HepG2 (cell line): Measurements from ENCODE around the gene INPP1.
A peak's percentile ranks its signal among the peaks of the same experiment; 100 is the strongest.

ENCODE experiments used
- EP300 ChIP-seq, 3 experiments: sonication (generic) in 1 of 3; formaldehyde crosslinking in 1 of 3; IDR thresholded peaks; 2 replicates each; pipeline versions ENCODE4 v1.5.1 to v1.6.1; 2011 to 2020; ENCODE audit warnings: low read depth in 2 of 3, low read length in 2 of 3, borderline replicate concordance in 1 of 3, improper control_type of control experiment in 1 of 3, mild to moderate bottlenecking in 1 of 3, missing genetic modification reagents in 1 of 3, moderate library complexity in 1 of 3
- POLR2AphosphoS5 ChIP-seq: IDR thresholded peaks from 2 replicates; pipeline ENCODE4 v1.6.1; 2012; ENCODE audit warnings: low read depth, low read length
- TAF15 ChIP-seq: fragments of 200-400 bp; formaldehyde crosslinking; IDR thresholded peaks from one replicate; pipeline ENCODE4 v1.6.1; 2018; ENCODE audit warnings: mild to moderate bottlenecking, low read depth, low read length; ENCODE audit not compliant: poor library complexity, severe bottlenecking
- TF ChIP-seq, protein P1 (sequence below): fragments of 450-650 bp; IDR thresholded peaks from 2 replicates; pipeline ENCODE4 v1.6.1; 2017; ENCODE audit warnings: mild to moderate bottlenecking
- TF ChIP-seq, protein P2 (sequence below): IDR thresholded peaks from 2 replicates; pipeline ENCODE4 v1.6.1; 2012; ENCODE audit warnings: inconsistent platforms

DNA sequence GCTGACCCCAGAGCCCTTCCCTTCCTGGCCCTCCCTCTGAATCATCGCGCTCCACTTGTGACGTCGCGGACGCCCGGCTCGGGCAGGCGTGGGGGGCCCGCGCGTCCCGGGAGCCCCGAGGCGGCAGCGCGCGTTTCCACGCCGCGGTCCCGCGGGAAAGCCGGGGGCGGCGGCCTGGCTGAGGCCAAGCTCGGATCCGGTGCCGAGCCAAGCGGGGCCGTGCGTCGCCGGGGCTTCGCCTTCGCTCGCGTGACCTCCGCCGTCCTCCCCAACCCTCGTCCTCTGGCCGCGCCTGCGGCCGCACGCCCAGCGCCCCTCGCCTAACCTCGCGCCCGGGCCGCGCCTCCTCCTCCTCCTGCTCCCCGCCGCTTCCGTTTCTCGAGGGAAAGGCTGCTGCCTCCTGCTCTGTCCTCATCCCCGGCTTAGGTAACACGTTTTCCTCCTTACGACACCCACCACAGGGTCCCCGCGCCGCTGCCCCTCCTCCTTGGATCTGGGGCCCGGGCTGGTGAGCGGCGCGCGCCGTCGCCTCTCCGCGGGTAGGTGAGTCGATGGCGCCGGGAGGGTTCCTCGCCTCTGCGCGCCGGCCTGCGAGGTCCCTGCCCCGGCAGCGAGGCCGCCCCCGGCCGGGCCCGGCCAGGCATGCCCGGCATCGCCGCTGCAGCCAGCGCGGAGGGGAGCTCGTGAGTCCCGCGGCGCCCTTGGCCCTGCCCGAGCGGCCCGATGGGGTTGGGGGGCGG is at the start of gene INPP1:
- TF ChIP-seq, protein P1, sequence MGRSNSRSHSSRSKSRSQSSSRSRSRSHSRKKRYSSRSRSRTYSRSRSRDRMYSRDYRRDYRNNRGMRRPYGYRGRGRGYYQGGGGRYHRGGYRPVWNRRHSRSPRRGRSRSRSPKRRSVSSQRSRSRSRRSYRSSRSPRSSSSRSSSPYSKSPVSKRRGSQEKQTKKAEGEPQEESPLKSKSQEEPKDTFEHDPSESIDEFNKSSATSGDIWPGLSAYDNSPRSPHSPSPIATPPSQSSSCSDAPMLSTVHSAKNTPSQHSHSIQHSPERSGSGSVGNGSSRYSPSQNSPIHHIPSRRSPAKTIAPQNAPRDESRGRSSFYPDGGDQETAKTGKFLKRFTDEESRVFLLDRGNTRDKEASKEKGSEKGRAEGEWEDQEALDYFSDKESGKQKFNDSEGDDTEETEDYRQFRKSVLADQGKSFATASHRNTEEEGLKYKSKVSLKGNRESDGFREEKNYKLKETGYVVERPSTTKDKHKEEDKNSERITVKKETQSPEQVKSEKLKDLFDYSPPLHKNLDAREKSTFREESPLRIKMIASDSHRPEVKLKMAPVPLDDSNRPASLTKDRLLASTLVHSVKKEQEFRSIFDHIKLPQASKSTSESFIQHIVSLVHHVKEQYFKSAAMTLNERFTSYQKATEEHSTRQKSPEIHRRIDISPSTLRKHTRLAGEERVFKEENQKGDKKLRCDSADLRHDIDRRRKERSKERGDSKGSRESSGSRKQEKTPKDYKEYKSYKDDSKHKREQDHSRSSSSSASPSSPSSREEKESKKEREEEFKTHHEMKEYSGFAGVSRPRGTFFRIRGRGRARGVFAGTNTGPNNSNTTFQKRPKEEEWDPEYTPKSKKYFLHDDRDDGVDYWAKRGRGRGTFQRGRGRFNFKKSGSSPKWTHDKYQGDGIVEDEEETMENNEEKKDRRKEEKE = no peak
- TF ChIP-seq POLR2AphosphoS5 = peak; percentile 32
- TF ChIP-seq, protein P2, sequence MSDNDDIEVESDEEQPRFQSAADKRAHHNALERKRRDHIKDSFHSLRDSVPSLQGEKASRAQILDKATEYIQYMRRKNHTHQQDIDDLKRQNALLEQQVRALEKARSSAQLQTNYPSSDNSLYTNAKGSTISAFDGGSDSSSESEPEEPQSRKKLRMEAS = peak; percentile 94
- TF ChIP-seq EP300 (IDR thresholded peaks at IDR 0.05; ENCODE audit: low read depth in 2 of 2, low read length in 2 of 2) = no peak
- no peak; the same call in none of the 2 replicates for TF ChIP-seq EP300 (CRISPR knock-in tag; IDR thresholded peaks at IDR 0.05; ENCODE audit: borderline replicate concordance)
- no peak for TF ChIP-seq TAF15
